ENCODE data around the gene RALGAPA1. TPM values are rescaled to one million over a fixed set of nuclear protein-coding genes. Genes with fewer than 3 reads are reported as not detected.

Gene RALGAPA1
- total and polyA plus RNA-seq, 2 experiments from 2014 or later, result 21.9 to 27.3 TPM

DNA sequence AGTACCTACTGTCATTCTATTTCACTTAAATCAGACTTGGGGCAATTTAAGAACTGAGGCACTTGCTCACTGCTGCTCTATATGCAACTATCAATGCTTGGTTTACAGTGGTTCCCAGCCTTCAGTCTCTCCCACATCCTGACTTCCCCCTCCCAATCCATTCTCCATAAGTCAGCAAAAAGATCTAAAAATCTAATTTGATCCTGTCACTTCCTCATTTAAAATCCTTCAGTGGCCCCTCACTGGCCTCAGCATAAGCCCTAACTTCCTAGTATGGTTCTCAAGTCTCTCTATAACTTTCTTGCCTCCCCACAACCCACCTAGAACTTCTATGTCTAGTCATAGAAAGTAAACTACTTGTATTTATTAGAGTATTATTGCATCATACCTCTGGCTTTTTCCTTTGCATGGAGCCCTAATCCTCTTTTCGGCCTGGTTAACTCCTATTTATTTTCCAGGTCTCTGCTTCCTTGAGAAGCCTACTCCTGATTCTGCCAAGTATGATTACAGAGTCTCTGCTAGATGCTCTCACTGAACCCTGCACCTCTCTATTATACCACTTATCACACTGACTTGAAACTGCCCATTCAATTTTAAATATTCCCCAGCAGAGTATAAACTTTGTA, 130.6 kb downstream of the RALGAPA1 start:
- ATAC-seq, result no peak

More for the DNA sequence above, 130.6 kb downstream of the RALGAPA1 start:
- H3K79me2 ChIP-seq (replicated peaks; ENCODE audit: insufficient read depth), result no peaks in the 10 kb centered on the region
- peaks cover 6% of the 10 kb centered on the region; the same call in 1 of the 3 replicates for H3K36me3 Mint-ChIP-seq (ENCODE audit: low read depth)
- peak overlapping the region; percentile 49 for H3K27ac Mint-ChIP-seq
- no peaks in the 10 kb centered on the region; the same call in 1 of the 2 replicates for H3K36me3 ChIP-seq (ENCODE audit: insufficient read depth)
- no peaks in the 10 kb centered on the region for H3F3A ChIP-seq (replicated peaks; ENCODE audit: low read depth)
- H3K4me3 ChIP-seq, result no peak overlapping the region
- H3K27me3 ChIP-seq (ENCODE audit: insufficient read depth), result no peaks in the 10 kb centered on the region
- H3K4me2 ChIP-seq, result no peak overlapping the region
- H3K4me1 ChIP-seq (ENCODE audit: insufficient read depth), result no peaks in the 10 kb centered on the region
- no peaks in the 10 kb centered on the region for H3K9me3 Mint-ChIP-seq
- no peaks in the 10 kb centered on the region for H3K4me1 Mint-ChIP-seq
- TF ChIP-seq, protein P1, sequence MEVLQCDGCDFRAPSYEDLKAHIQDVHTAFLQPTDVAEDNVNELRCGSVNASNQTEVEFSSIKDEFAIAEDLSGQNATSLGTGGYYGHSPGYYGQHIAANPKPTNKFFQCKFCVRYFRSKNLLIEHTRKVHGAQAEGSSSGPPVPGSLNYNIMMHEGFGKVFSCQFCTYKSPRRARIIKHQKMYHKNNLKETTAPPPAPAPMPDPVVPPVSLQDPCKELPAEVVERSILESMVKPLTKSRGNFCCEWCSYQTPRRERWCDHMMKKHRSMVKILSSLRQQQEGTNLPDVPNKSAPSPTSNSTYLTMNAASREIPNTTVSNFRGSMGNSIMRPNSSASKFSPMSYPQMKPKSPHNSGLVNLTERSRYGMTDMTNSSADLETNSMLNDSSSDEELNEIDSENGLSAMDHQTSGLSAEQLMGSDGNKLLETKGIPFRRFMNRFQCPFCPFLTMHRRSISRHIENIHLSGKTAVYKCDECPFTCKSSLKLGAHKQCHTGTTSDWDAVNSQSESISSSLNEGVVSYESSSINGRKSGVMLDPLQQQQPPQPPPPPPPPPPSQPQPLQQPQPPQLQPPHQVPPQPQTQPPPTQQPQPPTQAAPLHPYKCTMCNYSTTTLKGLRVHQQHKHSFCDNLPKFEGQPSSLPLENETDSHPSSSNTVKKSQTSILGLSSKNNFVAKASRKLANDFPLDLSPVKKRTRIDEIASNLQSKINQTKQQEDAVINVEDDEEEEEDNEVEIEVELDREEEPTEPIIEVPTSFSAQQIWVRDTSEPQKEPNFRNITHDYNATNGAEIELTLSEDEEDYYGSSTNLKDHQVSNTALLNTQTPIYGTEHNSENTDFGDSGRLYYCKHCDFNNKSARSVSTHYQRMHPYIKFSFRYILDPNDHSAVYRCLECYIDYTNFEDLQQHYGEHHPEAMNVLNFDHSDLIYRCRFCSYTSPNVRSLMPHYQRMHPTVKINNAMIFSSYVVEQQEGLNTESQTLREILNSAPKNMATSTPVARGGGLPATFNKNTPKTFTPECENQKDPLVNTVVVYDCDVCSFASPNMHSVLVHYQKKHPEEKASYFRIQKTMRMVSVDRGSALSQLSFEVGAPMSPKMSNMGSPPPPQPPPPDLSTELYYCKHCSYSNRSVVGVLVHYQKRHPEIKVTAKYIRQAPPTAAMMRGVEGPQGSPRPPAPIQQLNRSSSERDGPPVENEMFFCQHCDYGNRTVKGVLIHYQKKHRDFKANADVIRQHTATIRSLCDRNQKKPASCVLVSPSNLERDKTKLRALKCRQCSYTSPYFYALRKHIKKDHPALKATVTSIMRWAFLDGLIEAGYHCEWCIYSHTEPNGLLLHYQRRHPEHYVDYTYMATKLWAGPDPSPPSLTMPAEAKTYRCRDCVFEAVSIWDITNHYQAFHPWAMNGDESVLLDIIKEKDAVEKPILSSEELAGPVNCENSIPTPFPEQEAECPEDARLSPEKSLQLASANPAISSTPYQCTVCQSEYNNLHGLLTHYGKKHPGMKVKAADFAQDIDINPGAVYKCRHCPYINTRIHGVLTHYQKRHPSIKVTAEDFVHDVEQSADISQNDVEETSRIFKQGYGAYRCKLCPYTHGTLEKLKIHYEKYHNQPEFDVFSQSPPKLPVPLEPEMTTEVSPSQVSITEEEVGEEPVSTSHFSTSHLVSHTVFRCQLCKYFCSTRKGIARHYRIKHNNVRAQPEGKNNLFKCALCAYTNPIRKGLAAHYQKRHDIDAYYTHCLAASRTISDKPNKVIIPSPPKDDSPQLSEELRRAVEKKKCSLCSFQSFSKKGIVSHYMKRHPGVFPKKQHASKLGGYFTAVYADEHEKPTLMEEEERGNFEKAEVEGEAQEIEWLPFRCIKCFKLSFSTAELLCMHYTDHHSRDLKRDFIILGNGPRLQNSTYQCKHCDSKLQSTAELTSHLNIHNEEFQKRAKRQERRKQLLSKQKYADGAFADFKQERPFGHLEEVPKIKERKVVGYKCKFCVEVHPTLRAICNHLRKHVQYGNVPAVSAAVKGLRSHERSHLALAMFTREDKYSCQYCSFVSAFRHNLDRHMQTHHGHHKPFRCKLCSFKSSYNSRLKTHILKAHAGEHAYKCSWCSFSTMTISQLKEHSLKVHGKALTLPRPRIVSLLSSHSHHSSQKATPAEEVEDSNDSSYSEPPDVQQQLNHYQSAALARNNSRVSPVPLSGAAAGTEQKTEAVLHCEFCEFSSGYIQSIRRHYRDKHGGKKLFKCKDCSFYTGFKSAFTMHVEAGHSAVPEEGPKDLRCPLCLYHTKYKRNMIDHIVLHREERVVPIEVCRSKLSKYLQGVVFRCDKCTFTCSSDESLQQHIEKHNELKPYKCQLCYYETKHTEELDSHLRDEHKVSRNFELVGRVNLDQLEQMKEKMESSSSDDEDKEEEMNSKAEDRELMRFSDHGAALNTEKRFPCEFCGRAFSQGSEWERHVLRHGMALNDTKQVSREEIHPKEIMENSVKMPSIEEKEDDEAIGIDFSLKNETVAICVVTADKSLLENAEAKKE (CRISPR knock-in tag; IDR thresholded peaks at IDR 0.05), result no peak
- TF ChIP-seq, protein P2, sequence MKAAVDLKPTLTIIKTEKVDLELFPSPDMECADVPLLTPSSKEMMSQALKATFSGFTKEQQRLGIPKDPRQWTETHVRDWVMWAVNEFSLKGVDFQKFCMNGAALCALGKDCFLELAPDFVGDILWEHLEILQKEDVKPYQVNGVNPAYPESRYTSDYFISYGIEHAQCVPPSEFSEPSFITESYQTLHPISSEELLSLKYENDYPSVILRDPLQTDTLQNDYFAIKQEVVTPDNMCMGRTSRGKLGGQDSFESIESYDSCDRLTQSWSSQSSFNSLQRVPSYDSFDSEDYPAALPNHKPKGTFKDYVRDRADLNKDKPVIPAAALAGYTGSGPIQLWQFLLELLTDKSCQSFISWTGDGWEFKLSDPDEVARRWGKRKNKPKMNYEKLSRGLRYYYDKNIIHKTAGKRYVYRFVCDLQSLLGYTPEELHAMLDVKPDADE (IDR thresholded peaks at IDR 0.05), result no peak
- TF ChIP-seq ZNF114 (CRISPR knock-in tag; IDR thresholded peaks at IDR 0.05), result no peak
- TF ChIP-seq EZH2 (IDR thresholded peaks at IDR 0.05; ENCODE audit: low read depth, unreplicated experiment), result no peak
- no peak for TF ChIP-seq JUNB (IDR thresholded peaks at IDR 0.05; ENCODE audit: unreplicated experiment)
- TF ChIP-seq POLR2AphosphoS5 (IDR thresholded peaks at IDR 0.05; ENCODE audit: low read depth), result no peak
- TF ChIP-seq, protein P3, sequence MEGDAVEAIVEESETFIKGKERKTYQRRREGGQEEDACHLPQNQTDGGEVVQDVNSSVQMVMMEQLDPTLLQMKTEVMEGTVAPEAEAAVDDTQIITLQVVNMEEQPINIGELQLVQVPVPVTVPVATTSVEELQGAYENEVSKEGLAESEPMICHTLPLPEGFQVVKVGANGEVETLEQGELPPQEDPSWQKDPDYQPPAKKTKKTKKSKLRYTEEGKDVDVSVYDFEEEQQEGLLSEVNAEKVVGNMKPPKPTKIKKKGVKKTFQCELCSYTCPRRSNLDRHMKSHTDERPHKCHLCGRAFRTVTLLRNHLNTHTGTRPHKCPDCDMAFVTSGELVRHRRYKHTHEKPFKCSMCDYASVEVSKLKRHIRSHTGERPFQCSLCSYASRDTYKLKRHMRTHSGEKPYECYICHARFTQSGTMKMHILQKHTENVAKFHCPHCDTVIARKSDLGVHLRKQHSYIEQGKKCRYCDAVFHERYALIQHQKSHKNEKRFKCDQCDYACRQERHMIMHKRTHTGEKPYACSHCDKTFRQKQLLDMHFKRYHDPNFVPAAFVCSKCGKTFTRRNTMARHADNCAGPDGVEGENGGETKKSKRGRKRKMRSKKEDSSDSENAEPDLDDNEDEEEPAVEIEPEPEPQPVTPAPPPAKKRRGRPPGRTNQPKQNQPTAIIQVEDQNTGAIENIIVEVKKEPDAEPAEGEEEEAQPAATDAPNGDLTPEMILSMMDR (conservative IDR thresholded peaks at IDR 0.05; ENCODE audit: low read depth in 2 of 2), result no peak
- TF ChIP-seq EZH2phosphoT487 (IDR thresholded peaks at IDR 0.05; ENCODE audit: unreplicated experiment), result no peak
- TF ChIP-seq, protein P4, sequence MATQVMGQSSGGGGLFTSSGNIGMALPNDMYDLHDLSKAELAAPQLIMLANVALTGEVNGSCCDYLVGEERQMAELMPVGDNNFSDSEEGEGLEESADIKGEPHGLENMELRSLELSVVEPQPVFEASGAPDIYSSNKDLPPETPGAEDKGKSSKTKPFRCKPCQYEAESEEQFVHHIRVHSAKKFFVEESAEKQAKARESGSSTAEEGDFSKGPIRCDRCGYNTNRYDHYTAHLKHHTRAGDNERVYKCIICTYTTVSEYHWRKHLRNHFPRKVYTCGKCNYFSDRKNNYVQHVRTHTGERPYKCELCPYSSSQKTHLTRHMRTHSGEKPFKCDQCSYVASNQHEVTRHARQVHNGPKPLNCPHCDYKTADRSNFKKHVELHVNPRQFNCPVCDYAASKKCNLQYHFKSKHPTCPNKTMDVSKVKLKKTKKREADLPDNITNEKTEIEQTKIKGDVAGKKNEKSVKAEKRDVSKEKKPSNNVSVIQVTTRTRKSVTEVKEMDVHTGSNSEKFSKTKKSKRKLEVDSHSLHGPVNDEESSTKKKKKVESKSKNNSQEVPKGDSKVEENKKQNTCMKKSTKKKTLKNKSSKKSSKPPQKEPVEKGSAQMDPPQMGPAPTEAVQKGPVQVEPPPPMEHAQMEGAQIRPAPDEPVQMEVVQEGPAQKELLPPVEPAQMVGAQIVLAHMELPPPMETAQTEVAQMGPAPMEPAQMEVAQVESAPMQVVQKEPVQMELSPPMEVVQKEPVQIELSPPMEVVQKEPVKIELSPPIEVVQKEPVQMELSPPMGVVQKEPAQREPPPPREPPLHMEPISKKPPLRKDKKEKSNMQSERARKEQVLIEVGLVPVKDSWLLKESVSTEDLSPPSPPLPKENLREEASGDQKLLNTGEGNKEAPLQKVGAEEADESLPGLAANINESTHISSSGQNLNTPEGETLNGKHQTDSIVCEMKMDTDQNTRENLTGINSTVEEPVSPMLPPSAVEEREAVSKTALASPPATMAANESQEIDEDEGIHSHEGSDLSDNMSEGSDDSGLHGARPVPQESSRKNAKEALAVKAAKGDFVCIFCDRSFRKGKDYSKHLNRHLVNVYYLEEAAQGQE (IDR thresholded peaks at IDR 0.05; ENCODE audit: unreplicated experiment), result no peak
- no peak for TF ChIP-seq NANOG (IDR thresholded peaks at IDR 0.05; ENCODE audit: borderline replicate concordance)
- TF ChIP-seq CREB1 (CRISPR knock-in tag; IDR thresholded peaks at IDR 0.05; ENCODE audit: low read depth), result no peak
- TF ChIP-seq STAT1 (IDR thresholded peaks at IDR 0.05; ENCODE audit: unreplicated experiment), result no peak
- no peak for TF ChIP-seq ZNF331 (CRISPR knock-in tag; IDR thresholded peaks at IDR 0.05; ENCODE audit: low read depth)
- H3K27ac ChIP-seq (ENCODE audit: low read depth), result no peak overlapping the region
- H4K20me1 ChIP-seq (replicated peaks; ENCODE audit: insufficient read depth), result no peaks in the 10 kb centered on the region
- H2AFZ ChIP-seq, result no peak overlapping the region
- no peaks in the 10 kb centered on the region for H3K9me2 ChIP-seq (ENCODE audit: insufficient read depth)
- H3K27me3 Mint-ChIP-seq (ENCODE audit: insufficient read depth, low read depth, poor library complexity), result no peaks in the 10 kb centered on the region
- no peak overlapping the region for H3K4me3 Mint-ChIP-seq
- no peak for DNase-seq (ENCODE audit: low spot score)

Measured in GM23338 (cell line).